GM12864 (cell line): Measurements from ENCODE around the gene MRC2.
"Not testable (repeated sequence)": the region's sequence is repeated elsewhere in the genome, so short reads cannot be mapped to it uniquely, and the experiment has no call there.

ENCODE experiments used
- DNase-seq: peaks from one replicate; pipeline ENCODE4 v3.0.0-alpha.2; 2011; ENCODE audit warnings: low read depth
- H3K4me3 ChIP-seq: 2 replicates; pipeline ENCODE4 v1.5.1; 2011; ENCODE audit warnings: mild to moderate bottlenecking, low read depth, low read length, control low read depth
- CTCF ChIP-seq: IDR thresholded peaks from 2 replicates; pipeline ENCODE4 v1.5.1; 2011; ENCODE audit warnings: low read depth, mild to moderate bottlenecking, moderate library complexity, low read length, control low read depth, inconsistent platforms; ENCODE audit errors: missing control alignments

Gene MRC2

GRCh38 chr17:62681939-62682381 is 54.5 kb downstream of the MRC2 start:
- no peak for DNase-seq
- H3K4me3 ChIP-seq, result no peak overlapping the region
- TF ChIP-seq CTCF, result no peak

- H3K4me3 ChIP-seq, result no peak overlapping the region
- no peak for TF ChIP-seq CTCF
- no peak for DNase-seq
Measured at GRCh38 chr17:62684179-62684578, 56.7 kb downstream of the MRC2 start.

- H3K4me3 ChIP-seq, result no peak overlapping the region
- TF ChIP-seq CTCF, result no peak
- no peak for DNase-seq
Measured at GRCh38 chr17:62687997-62688396, 60.5 kb downstream of the MRC2 start.

- DNase-seq, result no peak
- no peak overlapping the region for H3K4me3 ChIP-seq
- no peak for TF ChIP-seq CTCF
Measured at GRCh38 chr17:62688398-62689160, 61.1 kb downstream of the MRC2 start.

- no peak for TF ChIP-seq CTCF
- H3K4me3 ChIP-seq, result no peak overlapping the region
- DNase-seq, result no peak
Measured at GRCh38 chr17:62689441-62690167, 62.1 kb downstream of the MRC2 start.

- TF ChIP-seq CTCF, result no peak
- DNase-seq, result no peak
- no peak overlapping the region for H3K4me3 ChIP-seq
Measured at GRCh38 chr17:62690168-62690897, 62.9 kb downstream of the MRC2 start.

- not testable (repeated sequence) for H3K4me3 ChIP-seq, DNase-seq
Measured at GRCh38 chr17:62691589-62691915, 64.1 kb downstream of the MRC2 start.
